Tibial nerve (tissue), 4 donors: ENCODE results near the gene ITGA1.

Experiments
- CTCF ChIP-seq, 5 experiments: fragments of 200-600 bp in 3 of 5; fragments of 450-650 bp in 2 of 5; sonication (generic) in 3 of 5; IDR thresholded peaks; one replicate each; pipeline ENCODE4 v1.5.1; 2016 to 2019; ENCODE audit warnings: antibody characterized with exemption in 5 of 5, mild to moderate bottlenecking in 3 of 5, moderate library complexity in 2 of 5
- EP300 ChIP-seq, 2 donors: sonication (generic); formaldehyde crosslinking; IDR thresholded peaks; one replicate each; pipeline ENCODE4 v1.6.1; 2017; ENCODE audit warnings: antibody characterized with exemption in 2 of 2, mild to moderate bottlenecking in 1 of 2

DNA sequence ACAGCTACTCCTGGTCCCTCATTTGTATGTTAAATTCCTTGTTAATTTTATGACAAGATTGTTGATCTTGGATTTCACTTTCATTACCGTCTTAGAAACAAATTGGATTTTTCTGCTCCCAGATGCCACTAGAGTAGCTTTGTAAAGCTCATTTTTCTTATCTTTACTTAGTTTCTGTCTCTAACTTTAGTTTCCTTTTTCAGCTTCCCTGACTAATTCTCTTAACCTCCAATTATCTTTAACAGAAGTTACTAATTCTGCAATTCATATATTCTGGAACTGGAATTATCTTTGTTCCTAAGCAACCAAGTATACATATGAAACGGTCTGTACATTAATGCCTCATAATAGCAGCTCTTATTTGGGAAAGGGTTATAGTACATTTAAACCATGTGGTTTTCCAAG is 16.7 kb downstream of the ITGA1 start:
- TF ChIP-seq CTCF (IDR thresholded peaks at IDR 0.05) (no peak), EP300 (IDR thresholded peaks at IDR 0.05) (no peak)
